Measurements from ENCODE around the gene NCOR2.

Gene NCOR2

DNA sequence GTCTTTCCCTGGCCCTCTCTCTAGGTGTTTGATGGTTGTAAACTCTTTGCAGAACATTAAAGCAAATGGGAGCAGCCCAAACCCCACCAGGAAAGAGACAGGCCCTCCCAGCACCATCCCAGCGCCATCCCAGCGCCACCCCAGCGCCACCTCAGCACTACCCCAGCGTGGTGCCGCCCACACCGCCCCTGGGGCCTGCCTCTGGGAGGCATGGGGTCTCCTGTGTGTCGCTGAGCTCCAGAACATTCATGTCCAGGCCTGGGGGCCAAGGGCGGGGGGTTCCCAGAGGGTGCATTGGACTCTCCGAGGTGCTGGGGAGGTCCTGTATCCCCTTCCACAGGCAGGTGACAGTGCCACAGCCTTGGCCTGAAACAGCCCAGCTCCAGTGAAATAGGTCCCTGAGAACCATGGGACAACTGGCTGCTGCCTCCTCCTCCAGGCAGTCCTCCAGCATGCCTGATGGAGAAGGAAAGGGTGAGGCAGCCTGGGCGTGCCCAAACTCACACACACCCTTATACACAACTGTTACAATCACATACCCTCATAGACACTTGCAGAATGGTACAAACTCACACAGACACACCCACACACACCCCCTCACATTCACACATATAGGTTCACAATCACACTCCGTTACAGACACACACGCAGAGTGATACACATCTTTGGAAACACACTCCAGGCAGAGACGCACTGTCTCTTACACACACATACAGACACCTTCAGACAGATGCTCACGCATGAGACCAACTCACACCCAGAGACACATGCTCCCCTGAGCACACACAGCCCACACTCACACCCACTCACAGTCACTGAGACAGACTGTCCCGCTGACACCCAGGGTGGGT, 44.4 kb upstream of the NCOR2 start:
- Histone ChIP-seq H3K4me1 (ENCODE audit: control insufficient read depth in 1 of 2, insufficient read depth in 1 of 2, low read depth in 1 of 2, low read length in 1 of 2) (peaks cover 17 to 19% of the 10 kb centered on the region in 2 experiments), H3K9me3 (no peaks in the 10 kb centered on the region), H3K36me3 (no peaks in the 10 kb centered on the region), H3K27ac (no peak overlapping the region), H3K27me3 (peaks cover 50% of the 10 kb centered on the region), H3K4me3 (ENCODE audit: low read depth in 1 of 2, low read length in 1 of 2) (no peak overlapping the region)
- TF ChIP-seq, protein P1, sequence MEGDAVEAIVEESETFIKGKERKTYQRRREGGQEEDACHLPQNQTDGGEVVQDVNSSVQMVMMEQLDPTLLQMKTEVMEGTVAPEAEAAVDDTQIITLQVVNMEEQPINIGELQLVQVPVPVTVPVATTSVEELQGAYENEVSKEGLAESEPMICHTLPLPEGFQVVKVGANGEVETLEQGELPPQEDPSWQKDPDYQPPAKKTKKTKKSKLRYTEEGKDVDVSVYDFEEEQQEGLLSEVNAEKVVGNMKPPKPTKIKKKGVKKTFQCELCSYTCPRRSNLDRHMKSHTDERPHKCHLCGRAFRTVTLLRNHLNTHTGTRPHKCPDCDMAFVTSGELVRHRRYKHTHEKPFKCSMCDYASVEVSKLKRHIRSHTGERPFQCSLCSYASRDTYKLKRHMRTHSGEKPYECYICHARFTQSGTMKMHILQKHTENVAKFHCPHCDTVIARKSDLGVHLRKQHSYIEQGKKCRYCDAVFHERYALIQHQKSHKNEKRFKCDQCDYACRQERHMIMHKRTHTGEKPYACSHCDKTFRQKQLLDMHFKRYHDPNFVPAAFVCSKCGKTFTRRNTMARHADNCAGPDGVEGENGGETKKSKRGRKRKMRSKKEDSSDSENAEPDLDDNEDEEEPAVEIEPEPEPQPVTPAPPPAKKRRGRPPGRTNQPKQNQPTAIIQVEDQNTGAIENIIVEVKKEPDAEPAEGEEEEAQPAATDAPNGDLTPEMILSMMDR (IDR thresholded peaks at IDR 0.05), result no peak

DNA sequence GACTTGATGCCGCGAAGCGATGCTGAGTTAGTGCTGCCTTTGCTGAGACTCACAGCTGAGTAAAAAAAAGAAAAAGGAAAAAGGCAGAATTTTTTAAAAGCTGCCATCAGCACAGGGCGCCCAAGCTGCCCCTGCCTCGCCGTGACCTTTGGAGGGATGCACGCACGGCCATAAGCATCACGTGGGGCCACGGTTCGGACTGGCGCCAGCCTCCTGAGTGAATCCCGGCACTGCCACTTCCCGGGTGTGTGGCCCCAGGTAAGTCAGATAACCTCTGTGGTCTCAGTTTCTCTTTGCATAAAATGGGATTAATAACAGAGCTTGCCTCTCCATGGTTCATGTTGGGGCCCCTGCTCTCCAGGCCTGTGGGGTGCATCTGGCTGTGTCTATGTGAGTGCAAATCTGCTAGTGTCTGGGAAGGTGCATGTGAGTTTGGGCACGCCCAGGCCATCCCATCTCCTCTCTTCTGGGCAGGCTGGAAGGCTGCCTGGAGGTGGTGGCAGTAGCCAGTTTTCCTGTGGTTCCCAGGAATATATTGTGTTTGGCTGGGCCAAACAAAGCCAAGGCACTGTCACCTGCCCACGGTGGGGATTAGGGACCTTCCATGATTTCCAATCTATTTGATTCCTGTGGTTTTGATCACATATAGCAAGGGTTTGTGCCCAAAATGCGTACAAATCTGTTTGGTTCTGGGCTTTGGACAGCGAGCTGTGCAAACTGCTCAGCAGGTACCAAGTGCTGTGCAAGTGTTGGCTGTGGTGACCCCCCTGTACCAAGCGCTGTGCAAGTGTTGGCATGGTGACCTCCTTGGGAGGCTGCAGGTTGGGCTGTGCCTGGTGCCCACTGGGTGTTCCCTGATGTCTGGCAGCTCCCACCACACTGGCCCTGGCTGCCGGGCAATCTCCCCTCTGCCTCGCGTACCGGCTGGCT, 43.5 kb upstream of the NCOR2 start:
- H3K27ac ChIP-seq, result no peak overlapping the region
- H3K9me3 ChIP-seq, result no peaks in the 10 kb centered on the region
- H3K4me3 ChIP-seq (ENCODE audit: low read depth in 1 of 2, low read length in 1 of 2), result no peak overlapping the region
- no peaks in the 10 kb centered on the region for H3K36me3 ChIP-seq
- peaks cover 14% of the 10 kb centered on the region in 2 experiments for H3K4me1 ChIP-seq (ENCODE audit: control insufficient read depth in 1 of 2, insufficient read depth in 1 of 2, low read depth in 1 of 2, low read length in 1 of 2)
- H3K27me3 ChIP-seq, result peaks cover 52% of the 10 kb centered on the region
- TF ChIP-seq, protein P1 (IDR thresholded peaks at IDR 0.05), result no peak

DNA sequence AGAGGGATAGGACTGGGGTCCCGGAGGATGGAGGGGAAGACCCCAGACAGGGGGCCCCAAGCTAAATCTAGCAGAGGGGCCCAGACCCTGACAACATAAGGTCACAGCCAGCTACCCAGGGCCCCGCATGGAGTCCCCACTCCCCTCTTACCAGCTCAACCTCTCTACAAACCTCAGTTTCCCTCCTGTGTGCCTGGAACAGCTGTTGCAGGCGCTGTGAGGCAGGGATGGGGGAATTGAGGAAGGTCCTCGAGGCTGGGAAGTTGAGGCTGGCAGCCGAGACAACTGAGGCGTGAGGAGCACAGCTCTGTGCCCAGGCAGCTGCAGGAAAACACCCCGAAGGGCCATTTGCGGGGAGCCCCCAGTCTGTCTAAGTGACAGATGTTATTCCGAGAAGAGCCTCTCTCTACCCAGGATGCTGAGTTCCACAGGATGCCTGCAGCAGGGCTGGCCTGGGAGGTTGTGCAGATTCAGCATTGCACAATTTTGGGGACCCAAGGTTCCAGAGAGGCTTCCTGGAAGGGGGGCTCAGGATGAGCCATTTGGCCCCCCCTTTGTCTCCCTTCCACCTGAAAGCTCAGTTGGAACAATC, 42.7 kb upstream of the NCOR2 start:
- no peaks in the 10 kb centered on the region for H3K9me3 ChIP-seq
- TF ChIP-seq, protein P1 (IDR thresholded peaks at IDR 0.05), result no peak
- H3K27ac ChIP-seq, result no peak overlapping the region
- H3K4me1 ChIP-seq (ENCODE audit: control insufficient read depth in 1 of 2, insufficient read depth in 1 of 2, low read depth in 1 of 2, low read length in 1 of 2), result peaks cover 14% of the 10 kb centered on the region in 2 experiments
- no peak overlapping the region for H3K4me3 ChIP-seq (ENCODE audit: low read depth in 1 of 2, low read length in 1 of 2)
- peaks cover 59% of the 10 kb centered on the region for H3K27me3 ChIP-seq
- H3K36me3 ChIP-seq, result no peaks in the 10 kb centered on the region

DNA sequence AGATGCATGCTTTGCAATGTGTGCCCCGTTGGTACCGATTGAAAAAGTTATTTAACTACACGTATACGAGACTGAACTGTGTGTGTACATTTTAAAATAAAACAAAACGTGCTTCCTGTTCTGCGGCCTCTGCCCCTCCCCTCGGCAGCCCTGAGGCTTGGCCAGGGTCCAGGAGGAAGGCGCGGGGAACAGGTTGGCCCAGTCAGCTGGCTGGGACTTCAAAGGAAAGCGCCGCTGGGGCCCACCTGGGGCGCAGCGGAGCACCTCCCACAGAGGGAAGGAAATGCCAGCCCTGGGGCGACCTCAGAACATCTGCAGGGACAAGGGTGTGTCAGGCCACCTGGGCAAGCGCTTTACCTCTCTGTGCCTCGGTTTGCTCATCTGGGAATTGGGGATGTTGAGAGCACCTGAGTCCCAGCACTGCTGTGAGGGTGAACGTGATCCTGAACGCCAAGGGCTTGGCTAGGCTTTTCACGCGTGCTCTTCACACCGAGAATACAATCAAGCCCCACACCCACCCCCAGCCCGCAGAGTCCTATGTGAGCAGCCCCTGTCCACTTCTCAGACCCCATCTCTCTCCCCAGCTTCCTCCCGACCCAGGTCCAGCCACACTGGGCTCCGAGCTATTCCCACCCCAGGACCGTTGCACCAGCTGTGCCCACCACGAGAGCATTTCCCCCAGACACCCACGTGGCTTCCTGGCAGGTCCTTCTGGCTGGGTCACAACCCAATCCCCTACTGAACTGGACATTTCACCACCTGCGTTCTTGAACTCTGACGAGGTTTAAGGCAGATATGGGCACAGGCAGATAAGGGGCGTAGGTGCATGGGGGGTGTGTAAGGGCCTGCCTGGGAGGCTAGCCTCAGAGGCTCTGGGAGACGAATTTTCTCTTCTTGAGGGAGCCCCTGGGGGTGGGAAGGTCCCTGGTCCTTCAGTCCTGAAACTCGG, 41.9 kb upstream of the NCOR2 start:
- H3K27me3 ChIP-seq, result peaks cover 59% of the 10 kb centered on the region

More for the DNA sequence above, 41.9 kb upstream of the NCOR2 start:
- no peaks in the 10 kb centered on the region for H3K36me3 ChIP-seq
- no peak overlapping the region for H3K27ac ChIP-seq
- H3K4me3 ChIP-seq (ENCODE audit: low read depth in 1 of 2, low read length in 1 of 2), result no peak overlapping the region
- no peaks in the 10 kb centered on the region for H3K9me3 ChIP-seq
- peaks cover 14% of the 10 kb centered on the region in 2 experiments for H3K4me1 ChIP-seq (ENCODE audit: control insufficient read depth in 1 of 2, insufficient read depth in 1 of 2, low read depth in 1 of 2, low read length in 1 of 2)
- TF ChIP-seq, protein P1 (IDR thresholded peaks at IDR 0.05), result no peak

Measured in neutrophil (primary cell).